SK-N-SH (cell line): ENCODE results near the gene TFAP2E. TPM values are rescaled to one million over a fixed set of nuclear protein-coding genes. Genes with fewer than 3 reads are reported as not detected.
"Not testable (repeated sequence)": the region's sequence is repeated elsewhere in the genome, so short reads cannot be mapped to it uniquely, and the experiment has no call there.

Experiments used
- CTCF ChIA-PET: fragments of 300-600, 350-600 bp; formaldehyde crosslinking; extraction: SDS; loops from one replicate; lab custom pipeline; 2021; lab: Yijun Ruan, JAX
- POLR2A ChIA-PET: fragments of 350-600 bp; sonication (Branson Sonifier 250); formaldehyde crosslinking; extraction: SDS; loops from one replicate; lab custom pipeline; 2020; ENCODE audit warnings: antibody characterized with exemption, inconsistent platforms; lab: Yijun Ruan, JAX
- DNase-seq: peaks from one replicate; pipeline ENCODE4 v3.0.0; 2012
- H2AFZ ChIP-seq: fragments of 200-600 bp; sonication (generic); 2 replicates; pipeline ENCODE4 v1.8.1; 2016; ENCODE audit warnings: antibody characterized with exemption, mild to moderate bottlenecking, low read depth
- H3F3A ChIP-seq: fragments of 200-600 bp; sonication (generic); replicated peaks from 2 replicates; pipeline ENCODE3; 2016; ENCODE audit warnings: antibody characterized with exemption, mild to moderate bottlenecking; ENCODE audit not compliant: insufficient read depth
- H3K27ac ChIP-seq, 2 experiments: fragments of 200-500 bp in 1 of 2; fragments of 200-600 bp in 1 of 2; sonication (Bioruptor generic) in 1 of 2; sonication (generic), shearing (Covaris generic) in 1 of 2; 2 replicates each; pipeline versions ENCODE4 v1.5.1 to v1.6.1; 2014 to 2016; ENCODE audit warnings: low read depth in 2 of 2, inconsistent platforms in 1 of 2, low read length in 1 of 2, mild to moderate bottlenecking in 1 of 2, mixed read lengths in 1 of 2
- H3K27me3 ChIP-seq: fragments of 200-600 bp; sonication (generic), shearing (Covaris generic); 2 replicates; pipeline ENCODE4 v1.6.1; 2016; ENCODE audit warnings: mixed run types; ENCODE audit not compliant: insufficient read depth
- H3K36me3 ChIP-seq, 2 experiments: fragments of 200-500 bp in 1 of 2; fragments of 200-600 bp in 1 of 2; sonication (Bioruptor generic) in 1 of 2; sonication (generic) in 1 of 2; replicated peaks in 1 of 2; 2 replicates each; pipeline versions ENCODE3 to v1.5.1; 2014 to 2016; ENCODE audit warnings: low read length in 1 of 2, mild to moderate bottlenecking in 1 of 2; ENCODE audit not compliant: insufficient read depth in 2 of 2, control insufficient read depth in 1 of 2
- H3K4me1 ChIP-seq, 2 experiments: fragments of 200-500 bp in 1 of 2; fragments of 200-600 bp in 1 of 2; sonication (Bioruptor generic) in 1 of 2; sonication (generic), shearing (Covaris generic) in 1 of 2; 2 replicates each; pipeline versions ENCODE4 v1.5.1 to v1.6.1; 2014 to 2016; ENCODE audit warnings: low read depth in 1 of 2, low read length in 1 of 2, mixed run types in 1 of 2; ENCODE audit not compliant: insufficient read depth in 2 of 2, control insufficient read depth in 1 of 2
- H3K4me2 ChIP-seq: fragments of 200-600 bp; sonication (generic), shearing (Covaris generic); 2 replicates; pipeline ENCODE4 v1.6.1; 2017; ENCODE audit warnings: mixed run types
- H3K4me3 ChIP-seq, 2 experiments: fragments of 200-500 bp in 1 of 2; fragments of 200-600 bp in 1 of 2; sonication (Bioruptor generic) in 1 of 2; sonication (generic), shearing (Covaris generic) in 1 of 2; 2 replicates each; pipeline versions ENCODE4 v1.5.1 to v1.8.1; 2014 to 2016; ENCODE audit warnings: low read depth in 2 of 2, inconsistent platforms in 1 of 2, low read length in 1 of 2, mild to moderate bottlenecking in 1 of 2, mixed read lengths in 1 of 2, moderate library complexity in 1 of 2
- H3K79me2 ChIP-seq: fragments of 200-600 bp; sonication (generic); 2 replicates; pipeline ENCODE4 v1.8.1; 2017; ENCODE audit warnings: mild to moderate bottlenecking; ENCODE audit not compliant: insufficient read depth
- H3K9ac ChIP-seq: fragments of 200-600 bp; sonication (generic); 2 replicates; pipeline ENCODE4 v1.6.1; 2017; ENCODE audit warnings: mixed run types
- H3K9me2 ChIP-seq: fragments of 200-600 bp; sonication (generic); 2 replicates; pipeline ENCODE4 v1.6.1; 2017; ENCODE audit warnings: mixed run types
- H3K9me3 ChIP-seq: fragments of 200-600 bp; sonication (generic); 2 replicates; pipeline ENCODE4 v1.6.1; 2017; ENCODE audit warnings: mixed run types, mild to moderate bottlenecking, moderate library complexity
- H4K20me1 ChIP-seq: fragments of 200-600 bp; sonication (generic); 2 replicates; pipeline ENCODE4 v1.6.1; 2017; ENCODE audit warnings: mild to moderate bottlenecking, mixed run types; ENCODE audit not compliant: insufficient read depth
- EP300 ChIP-seq, 2 experiments: IDR thresholded peaks; 2 replicates each; pipeline versions ENCODE4 v1.4.0 to v1.6.1; 2012; ENCODE audit warnings: borderline replicate concordance in 1 of 2, low read depth in 1 of 2, low read length in 1 of 2
- FOSL2 ChIP-seq: IDR thresholded peaks from 2 replicates; pipeline ENCODE4 v1.4.0; 2012; ENCODE audit warnings: low read depth, mild to moderate bottlenecking, moderate library complexity, borderline replicate concordance
- FOXM1 ChIP-seq: IDR thresholded peaks from 2 replicates; pipeline ENCODE4 v1.4.0; 2012; ENCODE audit warnings: low read depth, mild to moderate bottlenecking
- GABPA ChIP-seq: IDR thresholded peaks from 2 replicates; pipeline ENCODE4 v1.4.0; 2012; ENCODE audit warnings: low read depth, mild to moderate bottlenecking
- MAX ChIP-seq: IDR thresholded peaks from 2 replicates; pipeline ENCODE4 v1.4.0; 2012; ENCODE audit warnings: low read depth
- MEF2A ChIP-seq: IDR thresholded peaks from 2 replicates; pipeline ENCODE4 v1.4.0; 2012; ENCODE audit warnings: low read depth, borderline replicate concordance
- NFIC ChIP-seq: IDR thresholded peaks from 2 replicates; pipeline ENCODE4 v1.4.0; 2012; ENCODE audit warnings: borderline replicate concordance
- NRF1 ChIP-seq: IDR thresholded peaks from 2 replicates; pipeline ENCODE4 v1.6.1; 2012; ENCODE audit warnings: low read depth, mild to moderate bottlenecking, low read length
- RCOR1 ChIP-seq: fragments of 150-350 bp; IDR thresholded peaks from 2 replicates; pipeline ENCODE4 v1.6.1; 2017; ENCODE audit warnings: antibody characterized with exemption, low read length
- RFX5 ChIP-seq: IDR thresholded peaks from 2 replicates; pipeline ENCODE4 v1.6.1; 2012; ENCODE audit warnings: mild to moderate bottlenecking, improper control_type of control experiment, low read length
- TAF1 ChIP-seq: IDR thresholded peaks from 2 replicates; pipeline ENCODE4 v1.6.1; 2012; ENCODE audit warnings: low read depth, mild to moderate bottlenecking, low read length, moderate library complexity, borderline replicate concordance
- YY1 ChIP-seq: IDR thresholded peaks from 2 replicates; pipeline ENCODE4 v1.4.0; 2012; ENCODE audit warnings: low read depth, mild to moderate bottlenecking
- WGBS: methylation state at CpG from one replicate; pipeline ENCODE4 v1.1.6; 2017; ENCODE audit warnings: low lambda C conversion rate; 5-methylcytosine and 5-hydroxymethylcytosine counted together
- polyA plus RNA-seq, 3 experiments: library from polyadenylated mRNA; depleted of rRNA; stranded (reverse); fragments of >200 nt; gene quantifications; 2 replicates each; pipeline ENCODE4 v1.2.3, GENCODE V29; 2012
- TF ChIP-seq, protein P1 (sequence below): fragments of 150-350 bp; IDR thresholded peaks from 2 replicates; pipeline ENCODE4 v1.6.1; 2017; ENCODE audit warnings: antibody characterized with exemption, low read length, low read depth, borderline replicate concordance

The TFAP2E gene
- polyA plus RNA-seq, 1 of the 3 experiments (the other 2 are of a cell fraction), result 0.59 TPM

DNA sequence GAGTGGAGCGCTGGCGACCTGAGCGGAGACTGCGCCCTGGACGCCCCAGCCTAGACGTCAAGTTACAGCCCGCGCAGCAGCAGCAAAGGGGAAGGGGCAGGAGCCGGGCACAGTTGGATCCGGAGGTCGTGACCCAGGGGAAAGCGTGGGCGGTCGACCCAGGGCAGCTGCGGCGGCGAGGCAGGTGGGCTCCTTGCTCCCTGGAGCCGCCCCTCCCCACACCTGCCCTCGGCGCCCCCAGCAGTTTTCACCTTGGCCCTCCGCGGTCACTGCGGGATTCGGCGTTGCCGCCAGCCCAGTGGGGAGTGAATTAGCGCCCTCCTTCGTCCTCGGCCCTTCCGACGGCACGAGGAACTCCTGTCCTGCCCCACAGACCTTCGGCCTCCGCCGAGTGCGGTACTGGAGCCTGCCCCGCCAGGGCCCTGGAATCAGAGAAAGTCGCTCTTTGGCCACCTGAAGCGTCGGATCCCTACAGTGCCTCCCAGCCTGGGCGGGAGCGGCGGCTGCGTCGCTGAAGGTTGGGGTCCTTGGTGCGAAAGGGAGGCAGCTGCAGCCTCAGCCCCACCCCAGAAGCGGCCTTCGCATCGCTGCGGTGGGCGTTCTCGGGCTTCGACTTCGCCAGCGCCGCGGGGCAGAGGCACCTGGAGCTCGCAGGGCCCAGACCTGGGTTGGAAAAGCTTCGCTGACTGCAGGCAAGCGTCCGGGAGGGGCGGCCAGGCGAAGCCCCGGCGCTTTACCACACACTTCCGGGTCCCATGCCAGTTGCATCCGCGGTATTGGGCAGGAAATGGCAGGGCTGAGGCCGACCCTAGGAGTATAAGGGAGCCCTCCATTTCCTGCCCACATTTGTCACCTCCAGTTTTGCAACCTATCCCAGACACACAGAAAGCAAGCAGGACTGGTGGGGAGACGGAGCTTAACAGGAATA, 4.2 kb downstream of the TFAP2E start:
- Histone ChIP-seq H3K4me3 (no peak overlapping the region), H3K9me2 (no peaks in the 10 kb centered on the region), H3F3A (no peaks in the 10 kb centered on the region), H3K27ac (no peak overlapping the region), H2AFZ (no peak overlapping the region), H3K4me1 (peaks cover 0 to 5% of the 10 kb centered on the region in 2 experiments; a peak in 1 of 4 replicates), H4K20me1 (no peaks in the 10 kb centered on the region), H3K4me2 (no peak overlapping the region), H3K27me3 (no peaks in the 10 kb centered on the region), H3K9me3 (no peaks in the 10 kb centered on the region), H3K36me3 (no peaks in the 10 kb centered on the region), H3K9ac (no peak overlapping the region), H3K79me2 (no peaks in the 10 kb centered on the region)
- no peak for TF ChIP-seq RCOR1
- TF ChIP-seq YY1, result no peak
- TF ChIP-seq NRF1, result no peak
- TF ChIP-seq MAX, result no peak
- no peak for TF ChIP-seq NFIC
- no peak for TF ChIP-seq GABPA
- TF ChIP-seq FOSL2, result no peak
- POLR2A ChIA-PET, result interaction anchor here (0.9 kb wide), 1 partner anchor 23 kb away, joined by 3 read pairs; no protein-coding TSS in a partner anchor
- CTCF ChIA-PET, result interaction anchor here (1.1 to 2.3 kb wide), 4 partner anchors 12 to 149 kb away, joined by 3 to 13 read pairs (median 6); no protein-coding TSS in a partner anchor
- 98% methylated on average over 39 of the region's 70 CpGs for WGBS
- no peak for DNase-seq

DNA sequence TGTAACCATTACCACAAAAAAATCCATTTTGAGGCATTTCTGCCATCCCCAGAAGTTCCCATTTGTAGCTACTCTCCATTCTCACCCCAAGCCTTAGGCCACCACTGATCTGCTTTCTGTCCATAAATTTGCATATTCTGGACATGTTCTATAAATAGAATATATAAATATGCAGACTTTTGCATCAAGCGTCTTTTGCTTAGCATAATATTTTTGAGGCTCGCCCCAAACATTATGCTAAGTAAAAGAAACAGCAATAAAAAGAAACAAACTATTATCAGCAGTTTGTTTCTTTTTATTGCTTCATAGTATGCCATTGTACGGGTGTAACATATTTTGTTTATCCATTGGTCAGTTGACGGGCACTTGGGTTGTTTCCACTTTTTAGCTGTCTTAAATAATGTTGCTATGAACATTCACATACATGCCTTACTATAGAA, 7.9 kb downstream of the TFAP2E start:
- TF ChIP-seq MEF2A, result no peak
- TF ChIP-seq FOXM1, result no peak
- no peak for TF ChIP-seq TAF1
- no peak for TF ChIP-seq MAX
- TF ChIP-seq EP300 (IDR thresholded peaks at IDR 0.05; ENCODE audit: borderline replicate concordance in 1 of 2, low read depth in 1 of 2, low read length in 1 of 2), result no peak
- TF ChIP-seq, protein P1, sequence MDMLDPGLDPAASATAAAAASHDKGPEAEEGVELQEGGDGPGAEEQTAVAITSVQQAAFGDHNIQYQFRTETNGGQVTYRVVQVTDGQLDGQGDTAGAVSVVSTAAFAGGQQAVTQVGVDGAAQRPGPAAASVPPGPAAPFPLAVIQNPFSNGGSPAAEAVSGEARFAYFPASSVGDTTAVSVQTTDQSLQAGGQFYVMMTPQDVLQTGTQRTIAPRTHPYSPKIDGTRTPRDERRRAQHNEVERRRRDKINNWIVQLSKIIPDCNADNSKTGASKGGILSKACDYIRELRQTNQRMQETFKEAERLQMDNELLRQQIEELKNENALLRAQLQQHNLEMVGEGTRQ, result no peak
- no peak for TF ChIP-seq GABPA
- TF ChIP-seq RFX5, result no peak
- H2AFZ ChIP-seq, result no peak overlapping the region
- ChIA-PET POLR2A (interaction anchor here (0.6 kb wide), 1 partner anchor 199 kb away, joined by 3 read pairs; no protein-coding TSS in a partner anchor), CTCF (interaction anchor here (1.1 to 1.6 kb wide), 5 partner anchors 9 to 194 kb away, joined by 4 to 5 read pairs (median 4); no protein-coding TSS in a partner anchor)
- H3K4me3 ChIP-seq, result no peak overlapping the region
- H3K27ac ChIP-seq, result no peak overlapping the region
- H3K9me2 ChIP-seq, result no peaks in the 10 kb centered on the region
- no peak overlapping the region for H3K4me2 ChIP-seq
- no peaks in the 10 kb centered on the region for H3K79me2 ChIP-seq
- WGBS, result 88% methylated on average over 4 of the region's 4 CpGs
- H3K36me3 ChIP-seq, result no peaks in the 10 kb centered on the region
- no peaks in the 10 kb centered on the region for H4K20me1 ChIP-seq
- no peak overlapping the region for H3K9ac ChIP-seq
- DNase-seq, result no peak
- no peaks in the 10 kb centered on the region for H3K9me3 ChIP-seq
- H3K4me1 ChIP-seq, result no peaks in the 10 kb centered on the region
- no peaks in the 10 kb centered on the region for H3F3A ChIP-seq
- no peaks in the 10 kb centered on the region for H3K27me3 ChIP-seq

DNA sequence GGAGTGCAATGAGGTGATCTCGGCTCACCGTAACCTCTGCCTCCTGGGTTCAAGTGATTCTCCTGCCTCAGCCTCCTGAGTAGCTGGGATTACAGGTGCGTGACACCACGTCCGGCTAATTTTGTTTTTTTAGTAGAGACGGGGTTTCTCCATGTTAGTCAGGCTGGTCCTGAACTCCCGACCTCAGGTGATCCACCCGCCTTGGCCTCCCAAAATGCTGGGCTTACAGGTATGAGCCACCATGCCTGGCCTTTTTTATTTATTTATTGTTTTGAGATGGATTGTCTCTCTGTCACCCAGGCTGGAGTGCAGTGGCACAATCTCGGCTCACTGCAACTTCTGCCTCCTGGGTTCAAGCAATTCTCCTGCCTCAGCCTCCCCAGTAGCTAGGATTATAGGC, 8.5 kb downstream of the TFAP2E start:
- H3K9ac ChIP-seq, H2AFZ ChIP-seq, H3K36me3 ChIP-seq, H3F3A ChIP-seq, H3K9me3 ChIP-seq, H3K79me2 ChIP-seq, H3K27me3 ChIP-seq, POLR2A ChIA-PET, H4K20me1 ChIP-seq, H3K27ac ChIP-seq, H3K4me3 ChIP-seq, DNase-seq, H3K4me1 ChIP-seq, H3K4me2 ChIP-seq, H3K9me2 ChIP-seq: not testable (repeated sequence)
- CTCF ChIA-PET, result interaction anchor here (1.3 to 1.6 kb wide), 4 partner anchors 8 to 164 kb away, joined by 4 to 5 read pairs (median 4); no protein-coding TSS in a partner anchor
- WGBS, result 94% methylated on average over 9 of the region's 9 CpGs
